Neural cell (in vitro differentiated cells): ENCODE data around the gene NDRG2. TPM values are rescaled to one million over a fixed set of nuclear protein-coding genes. Genes with fewer than 3 reads are reported as not detected.

ENCODE experiments used
- H2AFZ ChIP-seq: fragments of 200-600, 300-800 bp; sonication (generic), shearing (Covaris generic); 2 replicates; pipeline ENCODE4 v1.6.0; 2014; ENCODE audit warnings: low read depth, mild to moderate bottlenecking, antibody characterized with exemption, low read length, moderate library complexity
- H3F3A ChIP-seq: fragments of 200-600 bp; shearing (Covaris generic); 2 replicates; pipeline ENCODE4 v1.6.1; 2016; ENCODE audit warnings: mild to moderate bottlenecking, moderate library complexity, mixed read lengths, antibody characterized with exemption, low read length; ENCODE audit not compliant: insufficient read depth, poor library complexity, severe bottlenecking
- H3K27ac ChIP-seq: fragments of 200-600, 300-800 bp; sonication (generic), shearing (Covaris generic); 2 replicates; pipeline ENCODE4 v1.5.1; 2014; ENCODE audit warnings: mild to moderate bottlenecking, low read length, moderate library complexity
- H3K27me3 ChIP-seq: fragments of 300-800, 200-600 bp; sonication (generic), shearing (Covaris generic); 2 replicates; pipeline ENCODE4 v1.6.0; 2014; ENCODE audit warnings: mild to moderate bottlenecking, low read depth, low read length, moderate library complexity; ENCODE audit not compliant: insufficient read depth
- H3K36me3 ChIP-seq: fragments of 300-800, 200-600 bp; sonication (generic), shearing (Covaris generic); 2 replicates; pipeline ENCODE4 v1.5.1; 2014; ENCODE audit warnings: mild to moderate bottlenecking, antibody characterized with exemption, low read length, moderate library complexity; ENCODE audit not compliant: insufficient read depth
- H3K4me2 ChIP-seq: fragments of 300-800, 200-600 bp; sonication (generic), shearing (Covaris generic); 2 replicates; pipeline ENCODE4 v1.6.0; 2014; ENCODE audit warnings: mild to moderate bottlenecking, low read length
- H3K4me3 ChIP-seq: fragments of 300-800, 200-600 bp; sonication (generic), shearing (Covaris generic); 2 replicates; pipeline ENCODE4 v1.5.1; 2014; ENCODE audit warnings: mild to moderate bottlenecking, low read length, moderate library complexity
- H3K79me2 ChIP-seq: fragments of 200-600 bp; shearing (Covaris generic); replicated peaks from 2 replicates; pipeline ENCODE4 v1.6.0; 2014; ENCODE audit warnings: mild to moderate bottlenecking, low read length, moderate library complexity; ENCODE audit not compliant: insufficient read depth
- H3K9ac ChIP-seq: fragments of 300-800, 200-600 bp; sonication (generic), shearing (Covaris generic); 2 replicates; pipeline ENCODE4 v1.6.1; 2016; ENCODE audit warnings: mild to moderate bottlenecking, low read length, mixed read lengths
- H3K9me2 ChIP-seq: fragments of 200-600 bp; shearing (Covaris generic); 2 replicates; pipeline ENCODE4 v1.6.1; 2016; ENCODE audit warnings: mild to moderate bottlenecking, low read length, mixed read lengths; ENCODE audit not compliant: insufficient read depth
- H3K9me3 ChIP-seq: fragments of 200-600, 300-800 bp; sonication (generic), shearing (Covaris generic); 2 replicates; pipeline ENCODE4 v1.6.1; 2016; ENCODE audit warnings: mild to moderate bottlenecking, mixed run types, low read length, moderate library complexity, mixed read lengths
- H4K20me1 ChIP-seq: fragments of 200-600 bp; shearing (Covaris generic); 2 replicates; pipeline ENCODE4 v1.6.1; 2016; ENCODE audit warnings: mild to moderate bottlenecking, mixed run types; ENCODE audit not compliant: insufficient read depth
- MXI1 ChIP-seq: fragments of 450-650 bp; conservative IDR thresholded peaks from 2 replicates; pipeline ENCODE4 v1.6.1; 2014; ENCODE audit warnings: antibody characterized with exemption, mild to moderate bottlenecking; ENCODE audit not compliant: poor library complexity, severe bottlenecking
- POLR2AphosphoS5 ChIP-seq: IDR thresholded peaks from 2 replicates; pipeline ENCODE4 v1.6.1; 2012
- RAD21 ChIP-seq: fragments of 450-650 bp; conservative IDR thresholded peaks from 2 replicates; pipeline ENCODE4 v1.6.1; 2014; ENCODE audit warnings: antibody characterized with exemption, mild to moderate bottlenecking, moderate library complexity
- SMC3 ChIP-seq: fragments of 450-650 bp; conservative IDR thresholded peaks from 2 replicates; pipeline ENCODE4 v1.6.1; 2014; ENCODE audit warnings: antibody characterized with exemption, mild to moderate bottlenecking, moderate library complexity; ENCODE audit not compliant: poor library complexity
- TAF1 ChIP-seq: IDR thresholded peaks from 2 replicates; pipeline ENCODE4 v1.6.1; 2012; ENCODE audit warnings: low read depth
- polyA plus RNA-seq: library from polyadenylated mRNA; depleted of rRNA; stranded (reverse); fragments of >200 nt; gene quantifications from 2 replicates; pipeline ENCODE4 v1.2.3, GENCODE V29; 2014
- TF ChIP-seq, protein P1 (sequence below): fragments of 450-650 bp; IDR thresholded peaks from 2 replicates; pipeline ENCODE4 v1.5.1; 2014; ENCODE audit warnings: antibody characterized with exemption, mild to moderate bottlenecking, moderate library complexity; ENCODE audit not compliant: poor library complexity, severe bottlenecking

NDRG2 gene
- polyA plus RNA-seq, 1 donor from 2014 or later: 43.3 TPM

DNA sequence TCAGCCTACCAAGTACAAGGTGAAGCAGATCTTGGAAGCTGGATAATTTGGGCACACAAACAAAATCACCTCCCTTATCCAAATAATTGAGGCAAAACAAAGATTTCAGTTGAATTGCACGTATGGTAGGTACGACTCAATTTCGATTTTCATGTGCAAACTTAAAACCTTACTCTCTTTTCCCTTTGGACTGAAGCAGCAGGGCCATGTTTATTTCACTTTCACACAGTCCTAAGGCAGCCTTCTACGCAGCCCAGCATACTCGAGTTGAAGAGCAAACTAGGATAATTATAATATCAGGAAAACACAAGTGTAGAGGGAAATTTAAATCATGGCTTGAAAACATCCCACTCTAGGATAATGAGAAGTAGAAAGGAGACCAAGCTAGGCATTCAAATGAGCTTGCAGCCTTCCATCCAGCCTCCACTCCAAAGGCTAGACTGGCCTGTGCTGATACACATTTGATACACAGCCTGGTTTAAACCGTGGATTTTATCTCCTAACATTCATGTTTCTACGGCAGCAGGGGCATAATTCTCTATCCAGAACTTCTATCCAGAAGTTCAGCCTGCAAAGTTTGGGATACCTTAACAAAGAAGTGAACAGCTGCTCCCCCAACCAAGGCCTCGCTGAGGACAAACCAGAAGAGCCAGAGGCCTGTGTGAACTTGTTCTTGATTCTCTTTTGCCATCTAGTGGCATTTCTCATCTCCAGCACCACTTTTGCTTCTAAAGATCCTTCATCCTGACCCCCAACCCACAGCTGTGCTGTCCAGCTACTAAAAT, 14.9 kb upstream of the NDRG2 start:
- Histone ChIP-seq H3K9me2 (no peaks in the 10 kb centered on the region), H3K27ac (no peak overlapping the region), H4K20me1 (no peaks in the 10 kb centered on the region), H3K27me3 (no peaks in the 10 kb centered on the region), H3F3A (no peaks in the 10 kb centered on the region), H3K36me3 (no peaks in the 10 kb centered on the region), H3K9me3 (no peaks in the 10 kb centered on the region), H3K4me3 (no peak overlapping the region), H3K4me2 (no peak overlapping the region), H3K79me2 (no peaks in the 10 kb centered on the region), H3K9ac (no peak overlapping the region), H2AFZ (no peak overlapping the region)
- TF ChIP-seq, protein P1, sequence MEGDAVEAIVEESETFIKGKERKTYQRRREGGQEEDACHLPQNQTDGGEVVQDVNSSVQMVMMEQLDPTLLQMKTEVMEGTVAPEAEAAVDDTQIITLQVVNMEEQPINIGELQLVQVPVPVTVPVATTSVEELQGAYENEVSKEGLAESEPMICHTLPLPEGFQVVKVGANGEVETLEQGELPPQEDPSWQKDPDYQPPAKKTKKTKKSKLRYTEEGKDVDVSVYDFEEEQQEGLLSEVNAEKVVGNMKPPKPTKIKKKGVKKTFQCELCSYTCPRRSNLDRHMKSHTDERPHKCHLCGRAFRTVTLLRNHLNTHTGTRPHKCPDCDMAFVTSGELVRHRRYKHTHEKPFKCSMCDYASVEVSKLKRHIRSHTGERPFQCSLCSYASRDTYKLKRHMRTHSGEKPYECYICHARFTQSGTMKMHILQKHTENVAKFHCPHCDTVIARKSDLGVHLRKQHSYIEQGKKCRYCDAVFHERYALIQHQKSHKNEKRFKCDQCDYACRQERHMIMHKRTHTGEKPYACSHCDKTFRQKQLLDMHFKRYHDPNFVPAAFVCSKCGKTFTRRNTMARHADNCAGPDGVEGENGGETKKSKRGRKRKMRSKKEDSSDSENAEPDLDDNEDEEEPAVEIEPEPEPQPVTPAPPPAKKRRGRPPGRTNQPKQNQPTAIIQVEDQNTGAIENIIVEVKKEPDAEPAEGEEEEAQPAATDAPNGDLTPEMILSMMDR: peak; percentile 76
- peak; percentile 78 for TF ChIP-seq RAD21
- peak; percentile 76 for TF ChIP-seq SMC3
- no peak for TF ChIP-seq TAF1

DNA sequence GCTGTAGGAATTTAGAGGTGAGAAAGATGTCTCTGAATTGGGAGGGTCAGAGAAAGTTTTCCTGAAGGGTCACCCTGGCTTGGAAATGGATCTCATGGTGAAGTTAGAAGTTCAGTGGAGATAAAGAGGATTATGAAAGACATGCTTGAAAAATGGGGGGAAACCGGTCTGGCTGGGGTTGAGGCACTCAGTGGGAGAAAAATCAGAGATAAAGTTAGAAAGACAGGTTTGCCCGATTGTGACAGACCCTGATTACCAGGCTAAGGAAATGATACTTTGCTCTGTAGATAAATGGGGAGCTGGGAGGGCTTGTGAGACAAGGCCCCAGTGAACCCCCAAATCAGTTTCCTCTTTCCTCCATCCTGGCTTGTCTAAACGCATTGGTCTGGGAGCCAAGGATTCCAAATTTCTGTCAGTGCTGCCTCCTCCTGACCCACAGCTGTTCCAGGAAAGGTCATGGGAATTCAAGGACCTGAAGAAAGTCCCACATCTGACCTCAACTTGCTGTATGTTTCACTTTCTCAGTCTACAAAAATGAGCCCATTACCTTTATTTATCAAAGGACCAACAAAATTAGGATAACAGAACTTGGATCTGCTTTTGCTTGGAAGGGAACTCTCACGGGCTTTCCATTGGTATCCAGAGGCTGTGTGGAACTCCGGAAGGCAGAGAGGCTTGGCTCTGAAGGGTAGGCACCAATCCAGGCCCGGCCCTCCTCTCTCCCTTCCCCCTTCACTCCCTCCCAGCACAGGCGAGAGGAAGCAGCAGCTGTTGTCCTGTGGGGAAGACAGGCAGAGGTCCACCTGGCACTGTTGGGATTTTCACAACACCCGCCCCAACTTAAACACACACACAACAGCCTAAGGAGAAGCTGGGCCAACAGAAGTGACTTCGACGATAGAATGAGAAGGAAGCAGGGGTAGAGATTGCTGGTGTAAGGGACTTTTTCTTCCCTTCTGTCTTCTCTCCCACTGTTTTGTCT, 13.9 kb upstream of the NDRG2 start:
- H3K27ac ChIP-seq: no peak overlapping the region
- H3K9ac ChIP-seq: no peak overlapping the region

More for the DNA sequence above, 13.9 kb upstream of the NDRG2 start:
- no peaks in the 10 kb centered on the region for H4K20me1 ChIP-seq
- no peaks in the 10 kb centered on the region for H3K27me3 ChIP-seq
- no peaks in the 10 kb centered on the region for H3K79me2 ChIP-seq
- H3K4me2 ChIP-seq: no peak overlapping the region
- H2AFZ ChIP-seq: no peak overlapping the region
- no peak for TF ChIP-seq MXI1
- TF ChIP-seq POLR2AphosphoS5: no peak
- TF ChIP-seq TAF1: no peak
- no peak for TF ChIP-seq SMC3
- TF ChIP-seq, protein P1: no peak
- no peak overlapping the region for H3K4me3 ChIP-seq
- H3K9me3 ChIP-seq: no peaks in the 10 kb centered on the region
- no peaks in the 10 kb centered on the region for H3F3A ChIP-seq
- H3K9me2 ChIP-seq: no peaks in the 10 kb centered on the region
- no peaks in the 10 kb centered on the region for H3K36me3 ChIP-seq
